Caco-2 (cell line): ENCODE results near the gene CDHR2. TPM values are rescaled to one million over a fixed set of nuclear protein-coding genes. Genes with fewer than 3 reads are reported as not detected.

ENCODE experiments used
- BruUV-seq: library from RNA; stranded (reverse); fragments of 400-500 nt; replicated peaks from 2 replicates; lab custom pipeline; 2021; lab: Mats Ljungman, UMichigan
- CTCF ChIA-PET: fragments of 300-600 bp; sonication (Branson Sonifier 250); formaldehyde crosslinking; loops from one replicate; lab custom pipeline; 2022; ENCODE audit warnings: antibody characterized with exemption; lab: Charles Lee
- POLR2A ChIA-PET: fragments of 300-600 bp; sonication (Branson Sonifier 250); formaldehyde crosslinking; loops from one replicate; lab custom pipeline; 2022; ENCODE audit warnings: antibody characterized with exemption; lab: Charles Lee
- DNase-seq, 2 experiments: peaks; one replicate each; pipeline versions ENCODE4 v3.0.0 to v3.0.0-alpha.2; 2020 to 2022
- H3K27me3 ChIP-seq: replicated peaks from 2 replicates; pipeline ENCODE4 v1.6.0; 2011; ENCODE audit warnings: low read length; ENCODE audit not compliant: control insufficient read depth, insufficient read depth
- H3K36me3 ChIP-seq: 2 replicates; pipeline ENCODE4 v1.5.1; 2011; ENCODE audit warnings: low read length; ENCODE audit not compliant: control insufficient read depth, insufficient read depth
- H3K4me1 ChIP-seq: fragments of 250-450 bp; sonication (Bioruptor Pico); 2 replicates; pipeline ENCODE4 v1.5.1; 2020; ENCODE audit warnings: mild to moderate bottlenecking
- H3K4me3 ChIP-seq: 2 replicates; pipeline ENCODE4 v1.5.1; 2011; ENCODE audit warnings: low read depth, mild to moderate bottlenecking, control low read depth, low read length
- H3K9me3 ChIP-seq: fragments of 250-450 bp; sonication (Bioruptor Pico); 2 replicates; pipeline ENCODE4 v1.5.1; 2020; ENCODE audit warnings: mild to moderate bottlenecking, moderate library complexity
- H3K27ac Mint-ChIP-seq: one replicate; pipeline ENCODE4 v1.8.0; 2022; ENCODE audit warnings: mixed read lengths; ENCODE audit not compliant: unreplicated experiment
- H3K27me3 Mint-ChIP-seq: one replicate; pipeline ENCODE4 v1.8.0; 2022; ENCODE audit warnings: mixed read lengths; ENCODE audit not compliant: insufficient read depth, unreplicated experiment
- H3K36me3 Mint-ChIP-seq: one replicate; pipeline ENCODE4 v1.8.0; 2022; ENCODE audit warnings: mild to moderate bottlenecking, mixed read lengths; ENCODE audit not compliant: insufficient read depth, unreplicated experiment
- H3K4me1 Mint-ChIP-seq: one replicate; pipeline ENCODE4 v1.8.0; 2022; ENCODE audit warnings: low read depth, mixed read lengths; ENCODE audit not compliant: unreplicated experiment
- H3K4me3 Mint-ChIP-seq: one replicate; pipeline ENCODE4 v1.8.0; 2022; ENCODE audit warnings: mild to moderate bottlenecking, moderate library complexity, mixed read lengths; ENCODE audit not compliant: unreplicated experiment
- H3K9me3 Mint-ChIP-seq: one replicate; pipeline ENCODE4 v1.8.0; 2022; ENCODE audit warnings: mixed read lengths; ENCODE audit not compliant: unreplicated experiment
- CTCF ChIP-seq, 2 experiments: fragments of 200-600 bp in 1 of 2; IDR thresholded peaks; 1 replicate in 1 of 2; 2 replicates in 1 of 2; pipeline versions ENCODE4 v1.5.1 to v1.8.0; 2011 to 2022; ENCODE audit warnings: antibody characterized with exemption in 1 of 2, control low read depth in 1 of 2, inconsistent platforms in 1 of 2, low read depth in 1 of 2, low read length in 1 of 2, mild to moderate bottlenecking in 1 of 2, moderate library complexity in 1 of 2; ENCODE audit not compliant: insufficient read depth in 1 of 2, severe bottlenecking in 1 of 2, unreplicated experiment in 1 of 2
- intact Hi-C: fragments of 100-400 bp; cut with micrococcal nuclease; formaldehyde crosslinking; loops from one replicate; pipeline ENCODE4 v1.10.0; 2022; ENCODE audit not compliant: unreplicated experiment
- total RNA-seq: library from RNA; stranded (reverse); gene quantifications from 2 replicates; pipeline ENCODE4 v1.2.3, GENCODE V29; 2022

The CDHR2 gene
- total RNA-seq, 1 experiment from 2014 or later = 0.59 TPM

GRCh38 chr5:176536902-176537553 lies 12.1 kb upstream of the CDHR2 start, which contains the start of gene RNF44:
TSS of gene RNF44 (minus strand) at chr5:176537402. CDS start at chr5:176532472, 4,930 bp downstream.
- Histone ChIP-seq H3K4me1 (peaks cover 10% of the 10 kb centered on the region), H3K4me3 (peak within 1 kb of the TSS; percentile 90), H3K9me3 (no peaks in the 10 kb centered on the region), H3K36me3 (peaks cover 7% of the 10 kb centered on the region; the same call in 1 of the 2 replicates), H3K27me3 (no peaks in the 10 kb centered on the region)
- H3K4me3 Mint-ChIP-seq = peak within 1 kb of the TSS; percentile 96
- H3K9me3 Mint-ChIP-seq = no peaks in the 10 kb centered on the region
- peaks cover 41% of the 10 kb centered on the region for H3K36me3 Mint-ChIP-seq
- peaks cover 29% of the 10 kb centered on the region for H3K4me1 Mint-ChIP-seq
- TF ChIP-seq CTCF (IDR thresholded peaks at IDR 0.05; ENCODE audit: insufficient read depth in 1 of 2, low read depth in 1 of 2, low read length in 1 of 2, severe bottlenecking in 1 of 2, unreplicated experiment in 1 of 2) = no peak
- BruUV-seq = no TSS peak
- POLR2A ChIA-PET = interaction anchor here (0.5 to 1.9 kb wide), 18 partner anchors 10 to 1055 kb away, joined by 3 to 22 read pairs (median 4); partner anchors contain the start of genes CLTB, FAF2, HIGD2A and NOP16
- no peaks in the 10 kb centered on the region for H3K27me3 Mint-ChIP-seq
- intact Hi-C loops = loop anchor here (2.0 to 5.0 kb wide), 2 partner anchors 88 to 1900 kb away; partner anchors contain the start of gene FAF2
- peak; percentile 98 to 99 for DNase-seq
- CTCF ChIA-PET = interaction anchor here (0.6 to 2.5 kb wide), 8 partner anchors 22 to 740 kb away, joined by 3 to 24 read pairs (median 4); partner anchors contain the start of gene FAF2
- peak within 1 kb of the TSS; percentile 96 for H3K27ac Mint-ChIP-seq

- CTCF ChIA-PET = interaction anchor here (0.6 to 2.5 kb wide), 9 partner anchors 32 to 740 kb away, joined by 3 to 24 read pairs (median 3); partner anchors contain the start of gene FAF2
- intact Hi-C loops = loop anchor here (1.0 to 5.0 kb wide), 3 partner anchors 89 to 1900 kb away; partner anchors contain the start of gene FAF2
- peak overlapping the region; percentile 96 for H3K27ac Mint-ChIP-seq
- no peaks in the 10 kb centered on the region for H3K9me3 Mint-ChIP-seq
- Histone ChIP-seq H3K4me1 (peaks cover 14% of the 10 kb centered on the region), H3K36me3 (peaks cover 7% of the 10 kb centered on the region; the same call in 1 of the 2 replicates), H3K9me3 (no peaks in the 10 kb centered on the region), H3K27me3 (no peaks in the 10 kb centered on the region), H3K4me3 (peak overlapping the region; percentile 90)
- TF ChIP-seq CTCF (IDR thresholded peaks at IDR 0.05; ENCODE audit: insufficient read depth in 1 of 2, low read depth in 1 of 2, low read length in 1 of 2, severe bottlenecking in 1 of 2, unreplicated experiment in 1 of 2) = no peak
- peak overlapping the region; percentile 96 for H3K4me3 Mint-ChIP-seq
- peaks cover 29% of the 10 kb centered on the region for H3K4me1 Mint-ChIP-seq
- POLR2A ChIA-PET = interaction anchor here (0.6 to 1.9 kb wide), 19 partner anchors 8 to 889 kb away, joined by 3 to 22 read pairs (median 4); partner anchors contain the start of genes CLTB, FAF2, FGFR4 and GRK6
- DNase-seq = peak; percentile 97 to 100
- H3K27me3 Mint-ChIP-seq = no peaks in the 10 kb centered on the region
- no TSS peak for BruUV-seq
- peaks cover 45% of the 10 kb centered on the region for H3K36me3 Mint-ChIP-seq
Measured at GRCh38 chr5:176537554-176538229, 11.4 kb upstream of the CDHR2 start.
